DMS153 treated with DMSO at 0.1 percent for 48 hours (cell line): ENCODE measurements around the gene ARL4C.

Experiments
- DNase-seq: peaks from one replicate; lab custom pipeline; 2025; ENCODE audit not compliant: unreplicated experiment; lab: John Stamatoyannopoulos, UW

Gene ARL4C

DNA sequence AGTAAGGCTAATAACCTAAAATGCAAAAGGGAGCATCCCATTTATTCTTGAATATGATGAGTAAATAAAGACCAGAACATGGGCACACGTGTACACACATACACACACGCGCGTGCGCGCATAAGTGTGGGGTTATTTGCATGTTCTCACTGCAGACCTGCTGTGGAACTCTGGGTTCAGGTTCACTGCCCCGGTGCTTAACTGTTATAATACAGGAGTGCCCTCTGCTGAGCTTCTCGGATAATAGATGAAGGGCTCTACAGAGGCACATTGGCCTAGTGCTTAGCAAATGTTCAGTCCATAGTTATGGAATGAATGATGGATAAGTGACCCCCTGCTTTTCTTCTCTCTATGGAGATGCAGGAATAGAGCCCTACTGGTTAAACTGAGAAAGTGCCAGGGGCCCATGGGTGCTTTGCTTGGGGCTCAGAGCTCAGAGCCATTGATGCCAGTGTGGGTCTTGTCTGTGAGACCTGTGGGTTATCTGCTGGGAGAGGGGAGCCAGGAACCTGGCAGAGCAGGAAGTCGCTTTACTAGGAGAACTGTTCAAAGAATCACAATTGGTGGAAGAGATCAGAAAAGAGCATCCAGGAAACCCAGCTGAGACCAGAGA lies 3.6 kb upstream of the ARL4C start:
- peak; percentile 59 for DNase-seq

DNA sequence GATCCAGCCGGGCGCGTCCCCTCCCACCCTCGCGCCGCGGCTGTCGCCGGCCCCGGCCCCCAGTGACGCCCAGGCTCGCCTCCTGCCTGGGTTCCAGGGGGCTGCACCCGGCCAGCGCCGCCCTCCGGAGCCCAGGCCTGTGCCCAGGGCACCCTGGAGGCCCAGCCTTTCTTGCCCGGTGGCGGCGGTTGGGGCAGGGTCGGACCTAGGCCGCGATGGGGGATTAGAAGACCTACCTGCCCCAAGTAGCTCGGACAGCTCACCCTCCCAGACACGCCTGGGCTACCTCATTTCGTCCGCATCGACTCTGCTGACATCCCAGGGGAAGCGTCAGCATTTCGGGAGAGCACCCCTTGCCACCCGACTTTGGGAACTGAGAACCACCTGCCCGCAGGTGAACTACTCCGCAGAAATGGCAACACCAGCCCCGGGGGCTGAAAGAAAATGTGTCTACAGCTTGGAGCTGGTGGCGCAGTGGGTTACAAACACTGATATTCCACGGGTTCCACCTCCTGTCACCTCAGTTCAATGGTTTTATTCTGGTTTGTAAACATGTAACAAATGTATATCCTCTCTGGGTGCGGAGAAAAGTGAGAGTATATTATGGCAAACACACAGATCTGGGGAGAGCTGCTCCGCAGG lies 834 bp upstream of the ARL4C start:
- no peak for DNase-seq

DNA sequence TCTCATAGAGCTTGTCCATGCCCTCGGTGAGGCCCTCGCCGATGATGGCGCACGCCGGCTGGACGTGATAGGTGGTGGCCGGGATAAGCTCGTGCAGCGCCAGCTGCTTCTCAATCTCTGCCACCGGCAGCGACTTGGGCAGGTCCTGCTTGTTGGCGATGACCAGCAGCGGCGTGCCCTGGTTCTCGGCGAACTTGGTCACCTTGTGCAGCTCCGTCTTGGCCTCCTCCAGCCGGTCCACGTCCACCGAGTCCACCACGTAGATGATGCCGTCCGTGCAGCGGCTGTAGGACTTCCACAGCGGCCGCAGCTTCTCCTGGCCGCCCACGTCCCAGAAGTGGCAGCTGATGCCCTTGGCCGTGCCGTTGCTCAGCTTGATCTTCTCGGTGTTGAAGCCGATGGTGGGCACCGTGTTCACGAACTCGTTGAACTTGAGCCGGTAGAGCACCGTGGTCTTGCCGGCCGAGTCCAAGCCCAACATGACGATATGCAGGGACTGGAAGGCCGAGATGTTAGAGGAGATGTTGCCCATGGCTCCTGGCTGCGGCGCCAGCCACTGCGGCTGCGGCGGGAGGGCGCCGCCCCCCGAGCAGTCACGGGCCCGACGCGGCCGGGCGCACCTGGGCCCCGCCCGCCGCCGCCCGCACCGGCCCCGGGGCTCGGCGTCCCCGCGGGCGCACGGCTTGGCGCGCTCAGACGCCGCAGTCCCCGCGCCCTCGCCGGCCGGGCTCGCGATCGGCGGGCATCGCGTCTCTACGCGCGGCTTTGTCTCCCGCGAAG lies 636 bp downstream of the ARL4C start:
- no peak for DNase-seq

DNA sequence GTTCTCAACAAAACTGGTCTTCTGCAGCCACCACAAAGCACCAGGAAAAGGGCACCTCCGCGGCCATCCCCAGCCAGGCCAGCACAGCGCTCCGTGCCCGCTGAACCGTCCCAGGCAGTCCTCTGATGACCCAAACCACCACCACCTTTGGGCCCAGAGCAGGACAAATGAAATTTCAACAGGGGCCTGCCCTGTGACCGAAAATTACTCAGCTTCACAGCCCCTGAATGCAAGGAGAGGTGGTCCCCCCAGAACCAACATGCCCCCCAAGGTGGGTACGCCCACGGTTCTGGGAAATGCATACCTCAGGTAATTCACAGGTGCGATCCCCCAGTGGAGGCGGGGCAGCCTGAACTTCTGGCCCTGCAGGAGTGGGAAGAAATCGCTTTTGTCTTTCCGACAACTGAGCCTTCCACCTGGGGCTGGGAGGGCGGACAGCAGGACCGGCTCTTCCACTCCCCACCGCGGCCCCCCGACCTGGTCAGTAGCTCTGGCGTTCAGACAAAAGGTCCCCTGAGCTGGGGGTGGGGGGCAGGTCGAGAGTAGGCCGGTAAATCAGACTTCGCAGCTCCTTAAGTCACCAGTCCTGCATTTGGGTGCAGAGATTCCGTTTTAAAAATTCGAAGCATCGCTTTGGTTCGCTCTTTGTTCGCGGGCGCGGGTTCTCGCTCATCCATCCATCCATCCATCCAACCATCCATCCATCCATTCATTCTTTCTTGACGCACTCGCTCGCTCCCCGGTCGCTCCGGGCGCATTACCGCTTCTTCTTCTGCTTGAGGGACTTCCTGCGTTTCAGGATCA lies 1.4 kb downstream of the ARL4C start:
- no peak for DNase-seq

DNA sequence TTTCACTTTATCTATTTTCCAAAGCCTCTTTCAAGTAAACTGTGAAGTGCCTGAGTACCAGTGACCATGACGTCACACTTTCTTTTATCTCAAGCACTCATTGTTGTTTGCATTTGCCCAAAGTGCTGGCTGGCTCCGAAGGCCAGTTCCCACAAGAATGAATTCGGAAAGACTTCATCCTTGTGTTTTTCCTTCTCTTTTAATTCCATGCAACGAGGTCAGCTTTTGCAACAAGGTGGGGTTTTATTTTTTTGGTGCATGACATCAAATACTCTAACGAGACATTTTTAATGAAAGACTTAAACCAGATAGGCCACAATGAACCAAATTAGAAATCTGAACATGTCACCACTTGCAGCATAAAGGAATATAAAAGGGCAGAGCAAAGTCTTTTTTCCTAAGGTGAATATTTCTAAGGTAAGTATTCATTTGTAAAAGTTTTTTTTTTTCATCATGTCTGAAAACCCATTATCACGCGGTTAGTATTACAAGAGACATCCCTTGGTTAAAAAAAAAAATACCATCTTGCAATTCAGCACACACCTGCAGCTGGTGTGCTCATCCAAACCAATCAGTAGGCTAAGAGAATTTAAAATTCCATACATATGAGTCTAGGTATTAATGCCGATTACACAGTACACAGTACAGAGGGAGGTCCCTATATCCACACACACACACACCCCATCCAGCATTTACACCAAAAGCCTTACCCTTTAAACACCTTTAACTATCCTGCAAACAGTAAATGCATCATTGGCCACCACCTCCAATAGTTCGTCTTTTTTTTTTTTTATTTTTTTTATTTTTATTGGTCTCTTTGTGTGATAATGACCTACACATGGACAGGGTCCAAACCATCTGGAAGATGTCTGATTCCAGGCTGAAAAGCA lies 2.3 kb downstream of the ARL4C start:
- DNase-seq = peak; percentile 56

DNA sequence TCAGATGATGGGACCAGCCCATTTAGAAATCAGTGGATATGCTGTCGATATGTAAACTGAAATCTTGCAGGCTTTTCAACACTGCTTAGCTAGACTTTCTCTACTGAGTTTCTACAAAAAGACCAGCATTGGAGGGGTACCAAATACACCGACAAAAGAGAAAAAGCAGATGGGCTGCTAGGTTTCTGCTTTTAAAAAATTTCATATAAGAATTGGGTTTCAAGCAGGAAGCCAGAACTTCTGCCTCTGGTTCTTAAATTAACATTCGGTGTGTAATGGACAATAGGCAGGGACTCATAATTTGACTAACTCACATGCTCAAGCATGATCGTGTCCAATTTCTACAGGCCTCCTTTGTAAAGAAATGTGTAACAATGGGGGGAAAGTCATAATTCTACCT lies 3.1 kb downstream of the ARL4C start:
- no peak for DNase-seq

DNA sequence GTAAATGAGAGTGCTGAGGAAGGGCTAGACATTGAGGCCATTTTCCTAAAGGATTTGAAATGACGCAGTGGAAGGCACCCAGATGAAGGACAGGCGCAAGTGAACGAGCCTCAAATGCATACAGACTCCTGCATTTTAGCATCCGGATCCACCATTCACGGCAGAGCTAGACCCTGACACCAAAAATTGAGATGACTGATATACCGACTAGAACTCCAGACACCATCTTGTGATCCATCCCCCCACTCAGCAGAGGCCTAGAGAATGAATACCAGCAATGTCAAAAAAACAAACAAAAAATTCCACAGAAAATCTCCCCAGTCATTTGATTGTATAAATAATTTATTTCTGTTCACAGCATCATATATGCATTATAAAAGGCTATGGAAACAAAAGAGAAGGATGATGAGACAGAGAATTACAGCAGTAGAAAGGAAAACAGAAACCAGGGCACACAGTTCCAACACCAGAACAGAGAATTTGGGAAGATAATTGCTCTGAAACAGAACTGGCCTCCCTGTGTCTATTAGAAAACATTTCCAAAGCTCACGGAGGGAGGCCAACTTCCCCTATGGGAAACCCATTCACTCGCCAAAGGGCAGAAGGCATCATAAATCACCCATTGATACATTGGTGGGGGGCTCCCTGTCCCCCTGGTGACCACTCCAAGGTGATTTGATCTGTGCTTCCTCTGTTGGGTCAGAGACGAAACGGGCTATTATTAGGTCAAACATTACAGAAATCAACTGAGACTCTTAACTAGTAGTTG lies 4.0 kb downstream of the ARL4C start:
- no peak for DNase-seq

DNA sequence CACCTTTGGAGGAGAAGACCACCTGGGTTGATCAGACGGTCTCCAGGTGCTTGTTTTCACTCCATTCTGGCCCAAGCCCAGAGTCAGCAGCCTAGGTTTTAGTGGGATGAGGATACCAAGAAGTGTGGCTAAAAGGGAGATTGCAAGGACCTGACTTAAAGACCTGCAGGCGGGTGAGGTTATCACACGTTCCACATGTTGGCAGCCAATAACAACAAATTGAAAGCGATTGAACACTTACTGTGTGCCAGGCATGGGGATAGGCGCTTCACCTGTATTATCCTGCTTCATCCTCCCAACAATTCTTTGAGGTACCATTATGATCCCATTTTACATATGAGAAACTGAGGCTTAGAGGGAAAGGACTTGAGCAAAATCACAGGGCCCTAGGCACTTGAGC lies 5.0 kb downstream of the ARL4C start:
- no peak for DNase-seq

DNA sequence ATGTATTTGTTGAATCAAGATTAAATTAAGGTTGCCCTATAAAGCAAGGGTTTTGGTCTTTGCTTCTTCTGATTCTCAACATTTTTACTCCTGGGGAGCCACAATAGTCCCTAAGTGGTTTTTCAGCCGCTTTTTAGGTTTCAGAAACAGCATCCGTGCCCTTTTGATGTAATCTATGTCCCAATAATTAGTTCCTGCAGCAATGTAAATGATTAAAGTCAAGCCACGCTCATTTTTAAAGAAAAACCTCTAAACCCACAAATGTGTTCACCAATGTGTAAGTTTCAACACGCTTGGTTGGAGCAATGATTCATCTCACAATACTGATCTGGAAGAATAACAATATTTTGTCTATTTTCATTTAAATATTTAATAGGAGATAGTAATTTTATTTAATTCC lies 5.6 kb downstream of the ARL4C start:
- DNase-seq = no peak

DNA sequence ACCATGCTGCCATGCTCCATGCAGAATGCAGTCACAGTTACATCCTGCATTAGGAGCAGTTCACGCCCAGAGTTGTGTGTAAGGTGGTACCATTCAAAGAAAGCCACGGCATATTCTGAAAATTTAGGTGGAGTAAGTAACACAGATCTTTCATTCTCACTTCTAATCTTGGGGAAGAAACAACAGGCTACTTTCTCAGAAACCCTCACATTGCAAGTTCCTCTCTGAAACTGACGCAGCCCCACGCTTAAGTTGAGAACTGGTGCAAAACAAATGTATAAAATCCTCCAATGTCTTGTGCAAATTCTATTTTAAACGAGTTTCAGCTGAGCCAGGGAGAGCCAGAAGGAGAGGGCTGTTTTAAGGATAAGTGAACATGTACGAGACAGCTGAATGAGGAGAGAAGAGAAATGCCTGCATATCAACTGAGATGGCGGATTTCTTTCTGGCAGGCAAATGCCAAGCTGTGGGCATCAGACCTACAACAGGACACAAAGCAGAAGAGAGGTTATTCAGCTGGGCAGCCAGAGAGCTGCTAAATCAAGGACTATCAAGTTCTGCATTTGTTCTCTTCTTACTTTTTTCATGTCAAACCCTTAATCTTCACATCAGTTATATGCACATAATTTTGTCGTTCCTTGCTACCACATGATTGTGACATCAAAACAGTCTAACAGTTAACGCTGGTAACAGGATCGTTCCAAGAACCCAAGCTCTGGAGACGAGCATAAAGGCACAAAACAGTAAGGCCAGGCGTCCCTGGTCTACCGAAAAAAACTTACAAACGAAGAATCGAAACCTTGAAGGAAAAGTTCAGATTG lies 6.4 kb downstream of the ARL4C start:
- no peak for DNase-seq

DNA sequence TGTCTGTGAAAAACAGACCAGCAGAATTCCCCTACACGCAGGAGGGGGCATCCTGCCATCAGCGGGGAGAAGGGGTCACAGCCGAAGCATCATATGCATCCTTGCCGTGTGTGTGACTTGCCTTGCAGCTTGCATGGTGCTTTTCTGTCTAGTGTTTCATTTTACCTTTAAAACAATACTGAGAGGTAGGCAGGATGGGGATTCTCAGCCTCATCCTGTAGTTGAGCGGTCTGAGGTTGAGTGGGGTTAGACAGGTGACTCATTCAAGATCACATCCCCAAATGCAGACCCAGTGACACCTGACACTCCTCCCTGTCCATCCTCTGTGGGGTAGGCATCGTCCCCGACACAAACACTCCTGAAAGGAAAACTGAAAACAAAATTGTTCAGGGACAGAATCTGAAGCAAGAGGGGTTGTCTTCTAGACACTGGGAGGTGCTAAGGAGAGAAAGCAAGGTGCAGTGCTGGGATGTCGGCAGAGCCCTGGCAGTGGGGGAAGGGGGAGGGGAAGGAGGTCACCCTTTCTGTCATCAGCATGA lies 7.9 kb downstream of the ARL4C start:
- no peak for DNase-seq

DNA sequence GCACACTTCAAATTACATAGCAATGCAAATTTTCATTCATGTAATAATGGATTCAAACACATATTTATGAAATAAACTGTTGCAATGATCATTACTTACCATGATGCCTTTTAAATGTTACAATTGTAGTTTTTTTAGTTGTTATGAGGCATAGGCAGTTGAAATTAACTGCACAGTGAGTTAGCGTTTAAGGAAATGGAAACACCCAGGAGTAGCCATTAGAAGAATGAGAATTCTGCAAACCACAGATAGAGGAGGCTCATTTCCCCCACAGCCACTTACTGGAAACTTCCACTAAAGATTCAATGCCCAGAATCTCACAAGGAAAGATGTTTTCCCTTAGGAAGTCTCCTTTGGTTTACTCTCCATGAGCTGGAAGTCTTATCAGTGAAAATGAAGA lies 8.4 kb downstream of the ARL4C start:
- DNase-seq = no peak

DNA sequence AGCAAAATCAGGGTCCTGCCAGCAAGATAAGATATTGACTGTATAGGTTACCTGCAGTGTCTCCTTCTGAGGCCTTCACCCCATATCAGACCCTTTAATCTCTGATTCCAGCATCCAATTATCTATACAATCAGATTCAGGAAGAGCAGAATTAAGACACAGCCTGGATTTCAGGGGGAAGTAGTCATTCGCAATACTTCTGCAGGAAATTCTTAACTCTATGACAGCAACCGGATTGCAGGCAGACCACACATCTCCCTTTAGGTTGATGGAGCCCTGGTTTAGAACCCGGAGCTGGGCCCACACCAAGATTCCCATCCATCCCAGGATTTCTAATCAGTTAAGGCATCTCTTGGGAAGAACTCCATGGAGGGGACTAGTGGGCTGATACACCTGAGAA lies 9.5 kb downstream of the ARL4C start:
- DNase-seq = no peak

DNA sequence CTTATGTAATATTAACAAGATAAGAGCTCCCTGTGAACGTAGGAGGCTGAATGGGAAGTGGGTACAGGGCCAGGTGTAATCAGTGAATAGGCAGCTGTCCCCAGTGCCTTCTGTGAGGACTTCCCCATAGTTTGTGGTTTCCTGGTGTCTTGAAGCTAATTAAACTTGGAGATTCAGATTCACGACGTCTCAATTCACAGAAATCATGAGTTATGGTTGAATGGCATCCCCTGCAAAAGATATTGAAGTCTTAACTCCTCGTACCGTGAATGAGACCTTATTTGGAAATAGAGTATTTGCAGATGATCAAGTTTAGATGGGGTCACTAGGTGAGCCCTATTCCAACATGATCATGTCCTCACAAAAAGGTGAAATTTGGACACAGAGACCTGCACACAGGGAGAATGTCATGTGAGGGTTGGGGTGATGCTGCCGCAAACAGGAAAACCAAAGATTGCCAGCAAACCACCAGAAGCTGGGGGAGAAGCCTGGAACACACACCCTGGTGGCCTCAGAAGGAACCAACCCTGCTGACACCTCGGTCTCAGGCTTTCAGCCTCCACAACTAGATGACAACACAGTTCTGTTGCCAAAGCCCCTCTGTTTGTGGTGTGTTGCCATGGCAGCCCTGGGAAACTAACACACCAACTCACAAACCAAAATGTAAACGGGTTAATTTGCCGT lies 13.2 kb downstream of the ARL4C start:
- DNase-seq = no peak

DNA sequence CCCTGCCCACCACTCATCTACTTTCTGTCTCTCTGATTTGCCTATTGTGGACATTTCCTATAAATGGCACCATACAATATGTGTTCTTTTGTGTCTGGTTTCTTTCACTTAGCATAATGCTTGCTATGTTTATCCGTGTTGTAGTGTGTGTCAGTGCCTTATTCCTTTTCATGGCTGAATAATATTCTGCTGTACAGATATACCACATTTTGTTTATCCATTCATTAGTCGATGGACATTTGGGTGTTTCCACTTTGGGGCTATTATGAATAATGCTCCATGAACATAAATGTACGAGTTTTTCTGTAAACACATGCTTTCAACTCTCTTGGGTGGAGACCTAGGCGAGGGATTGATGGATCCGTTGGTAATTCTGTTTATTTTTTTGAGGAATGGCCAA lies 15.6 kb downstream of the ARL4C start:
- DNase-seq = no peak

DNA sequence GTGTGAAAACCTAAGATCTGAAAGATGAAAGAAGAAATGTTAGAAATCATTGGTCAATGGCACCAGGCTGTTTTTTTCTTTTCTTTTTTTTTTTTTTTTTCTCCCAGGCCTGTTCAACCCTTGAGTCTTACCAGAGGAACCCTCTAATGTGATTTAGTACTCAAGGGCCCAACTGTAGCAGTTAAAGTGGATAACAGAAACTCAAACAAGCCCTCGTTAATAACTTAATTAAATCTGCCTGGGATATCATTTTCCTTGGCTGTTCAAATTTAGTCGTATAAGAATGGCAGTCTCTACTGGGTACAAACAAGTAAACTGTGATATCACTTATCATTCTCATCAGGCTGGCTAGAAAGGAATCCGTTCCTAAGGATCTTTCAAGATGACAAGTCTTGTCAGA lies 16.5 kb downstream of the ARL4C start:
- no peak for DNase-seq

DNA sequence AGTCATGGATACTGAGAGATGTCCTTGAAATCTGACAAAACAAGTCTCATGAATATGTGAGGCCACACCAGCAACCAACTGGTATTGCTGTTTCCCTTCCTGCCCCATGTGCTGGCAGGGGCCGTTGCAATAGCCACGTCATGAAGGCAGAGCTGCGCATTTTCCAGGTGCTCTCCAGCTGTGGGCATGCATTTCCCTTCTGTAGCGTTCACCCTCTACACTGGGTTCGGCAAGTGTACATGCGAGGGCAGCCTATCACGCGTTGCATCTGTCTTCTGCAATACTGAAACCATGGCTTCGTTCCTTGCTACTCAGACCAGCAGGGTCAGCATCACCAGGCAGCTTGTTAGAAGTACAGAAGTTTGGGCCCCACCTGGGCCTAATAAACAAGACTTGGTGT lies 17.4 kb downstream of the ARL4C start:
- no peak for DNase-seq
